ENCODE data around the gene RFT1. TPM values are rescaled to one million over a fixed set of nuclear protein-coding genes. Genes with fewer than 3 reads are reported as not detected.

RFT1 gene
- total RNA-seq, 2 experiments from 2014 or later, result 42.5 to 42.9 TPM

GRCh38 chr3:53170325-53171063, 40.3 kb upstream of the RFT1 start:
- intact Hi-C loops (cut with micrococcal nuclease), result no loop called here
- Mint-ChIP-seq H3K4me3 (no peak overlapping the region), H3K9me3 (no peaks in the 10 kb centered on the region), H3K4me1 (ENCODE audit: low read depth) (peaks cover 40% of the 10 kb centered on the region), H3K27me3 (no peaks in the 10 kb centered on the region), H3K36me3 (ENCODE audit: low read depth) (peaks cover 2% of the 10 kb centered on the region), H3K27ac (no peak overlapping the region)
- ATAC-seq, result peak; percentile 60
- POLR2A ChIA-PET, result no interaction called here
- DNase-seq, result peak; percentile 41
- no peak for TF ChIP-seq CTCF (IDR thresholded peaks at IDR 0.05)
- CTCF ChIA-PET, result interaction anchor here (1.0 to 2.2 kb wide), 3 partner anchors 10 to 60 kb away, joined by 3 to 9 read pairs (median 7); partner anchors contain the start of gene PRKCD

GRCh38 chr3:53169832-53170324, 39.6 kb upstream of the RFT1 start:
- Mint-ChIP-seq H3K4me1 (ENCODE audit: low read depth) (peaks cover 40% of the 10 kb centered on the region), H3K27me3 (no peaks in the 10 kb centered on the region), H3K9me3 (no peaks in the 10 kb centered on the region), H3K36me3 (ENCODE audit: low read depth) (peaks cover 2% of the 10 kb centered on the region), H3K4me3 (no peak overlapping the region), H3K27ac (no peak overlapping the region)
- ATAC-seq (no peak), DNase-seq (no peak)
- no peak for TF ChIP-seq CTCF (IDR thresholded peaks at IDR 0.05)
- ChIA-PET POLR2A (no interaction called here), CTCF (interaction anchor here (0.8 to 2.2 kb wide), 4 partner anchors 9 to 59 kb away, joined by 3 to 9 read pairs (median 5); partner anchors contain the start of gene PRKCD)
- intact Hi-C loops (cut with micrococcal nuclease), result no loop called here

DNA sequence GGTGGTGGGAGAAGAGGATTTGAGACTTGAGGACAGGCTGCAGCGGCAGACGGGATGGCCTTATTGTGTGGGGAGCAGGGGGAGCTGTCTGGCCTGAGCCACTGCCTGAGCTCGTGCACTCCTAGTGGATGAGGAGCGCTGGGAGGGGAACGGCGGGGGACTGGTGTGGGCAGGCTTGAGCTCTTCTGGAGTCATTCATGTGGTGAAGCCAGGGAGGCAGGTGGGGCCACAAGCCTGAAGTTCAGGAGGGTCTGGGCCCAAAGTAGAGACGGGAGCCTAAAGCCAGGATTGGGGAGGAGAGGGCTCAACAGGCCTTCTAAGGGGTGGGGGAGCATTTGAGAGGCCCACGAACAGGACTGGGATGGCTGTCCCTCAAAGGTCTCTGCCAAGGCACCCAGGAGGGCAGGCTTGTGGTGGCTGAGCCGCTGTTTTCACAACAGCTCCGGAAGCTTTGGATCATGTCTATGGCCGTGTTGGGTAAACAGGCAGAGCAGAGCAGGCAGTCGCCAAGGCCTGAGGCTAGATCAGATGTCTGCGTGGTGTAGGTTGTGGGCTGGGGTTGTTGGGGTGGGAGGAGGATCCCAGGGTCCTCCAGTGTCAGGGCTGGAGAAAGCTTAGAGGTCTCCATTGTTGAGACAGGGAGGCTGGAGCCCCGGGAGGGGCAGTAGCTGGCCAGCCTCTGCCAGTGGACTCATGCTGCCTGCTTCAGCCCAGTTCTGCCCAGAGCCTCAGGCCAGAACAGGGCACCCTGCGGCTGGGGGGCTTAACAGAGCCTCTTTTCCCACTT, 39.0 kb upstream of the RFT1 start:
- H3K27me3 Mint-ChIP-seq, result no peaks in the 10 kb centered on the region

GRCh38 chr3:53168175-53168923, 38.1 kb upstream of the RFT1 start:
- Mint-ChIP-seq H3K27me3 (no peaks in the 10 kb centered on the region), H3K27ac (no peak overlapping the region), H3K4me3 (no peak overlapping the region), H3K36me3 (ENCODE audit: low read depth) (peaks cover 1% of the 10 kb centered on the region), H3K9me3 (no peaks in the 10 kb centered on the region), H3K4me1 (ENCODE audit: low read depth) (peaks cover 44% of the 10 kb centered on the region)
- DNase-seq (no peak), ATAC-seq (no peak)
- intact Hi-C loops (cut with micrococcal nuclease), result no loop called here
- ChIA-PET CTCF (no interaction called here), POLR2A (interaction anchor here (0.7 kb wide), 1 partner anchor 131 kb away, joined by 3 read pairs; no protein-coding TSS in a partner anchor)
- TF ChIP-seq CTCF (IDR thresholded peaks at IDR 0.05), result no peak

More for the DNA sequence above, 39.0 kb upstream of the RFT1 start:
- ATAC-seq (no peak), DNase-seq (no peak)
- POLR2A ChIA-PET, result no interaction called here
- TF ChIP-seq CTCF (IDR thresholded peaks at IDR 0.05), result no peak
- peaks cover 40% of the 10 kb centered on the region for H3K4me1 Mint-ChIP-seq (ENCODE audit: low read depth)
- H3K9me3 Mint-ChIP-seq, result no peaks in the 10 kb centered on the region
- H3K4me3 Mint-ChIP-seq, result no peak overlapping the region
- CTCF ChIA-PET, result interaction anchor here (0.8 to 2.2 kb wide), 3 partner anchors 9 to 55 kb away, joined by 3 to 9 read pairs (median 7); partner anchors contain the start of gene PRKCD
- no peak overlapping the region for H3K27ac Mint-ChIP-seq
- intact Hi-C loops (cut with micrococcal nuclease), result no loop called here
- H3K36me3 Mint-ChIP-seq (ENCODE audit: low read depth), result peaks cover 2% of the 10 kb centered on the region

Measured in activated CD8-positive, alpha-beta T cell treated with anti-CD3 and anti-CD28 coated beads for 36 hours (primary cell).